IPS-18c (cell line): ENCODE measurements around the gene MYO5A.
A peak's percentile ranks its signal among the peaks of the same experiment; 100 is the strongest.
"Not testable (repeated sequence)": the region's sequence is repeated elsewhere in the genome, so short reads cannot be mapped to it uniquely, and the experiment has no call there.

Source experiments
- H3K4me3 ChIP-seq: 2 replicates; pipeline ENCODE4 v1.7.0; 2013; ENCODE audit warnings: low read depth, mild to moderate bottlenecking, low read length, moderate library complexity; ENCODE audit not compliant: insufficient read depth
- H3K9me3 ChIP-seq: one replicate; pipeline ENCODE4 v1.6.1; 2013; ENCODE audit warnings: mild to moderate bottlenecking, low read length, moderate library complexity; ENCODE audit not compliant: control insufficient read depth, insufficient read depth

Gene MYO5A

GRCh38 chr15:52308446-52309153 lies 220.1 kb downstream of the MYO5A start:
- H3K9me3 ChIP-seq, result no peaks in the 10 kb centered on the region
- H3K4me3 ChIP-seq, result no peak overlapping the region

- Histone ChIP-seq H3K9me3 (no peaks in the 10 kb centered on the region), H3K4me3 (no peak overlapping the region)
Observed at GRCh38 chr15:52307847-52308246, 220.8 kb downstream of the MYO5A start.

GRCh38 chr15:52306270-52306669 lies 222.4 kb downstream of the MYO5A start:
- Histone ChIP-seq H3K9me3 (no peaks in the 10 kb centered on the region), H3K4me3 (no peak overlapping the region)

GRCh38 chr15:52303093-52303772 lies 225.4 kb downstream of the MYO5A start:
- H3K4me3 ChIP-seq, result no peak overlapping the region

GRCh38 chr15:52301265-52301847 lies 227.3 kb downstream of the MYO5A start:
- no peaks in the 10 kb centered on the region for H3K9me3 ChIP-seq
- no peak overlapping the region for H3K4me3 ChIP-seq

More at GRCh38 chr15:52303093-52303772, 225.4 kb downstream of the MYO5A start:
- H3K9me3 ChIP-seq, result no peaks in the 10 kb centered on the region

GRCh38 chr15:52295421-52296001 lies 233.2 kb downstream of the MYO5A start, which contains the start of gene MYO5C:
TSS of gene MYO5C (minus strand) at chr15:52295804. CDS start at chr15:52295636, 168 bp downstream.
- Histone ChIP-seq H3K9me3 (no peaks in the 10 kb centered on the region), H3K4me3 (peak within 1 kb of the TSS; percentile 77)

GRCh38 chr15:52294881-52295420 lies 233.7 kb downstream of the MYO5A start:
- H3K4me3 ChIP-seq, result peak overlapping the region; percentile 77

GRCh38 chr15:52292780-52293392 lies 235.8 kb downstream of the MYO5A start:
- no peak overlapping the region for H3K4me3 ChIP-seq
- H3K9me3 ChIP-seq, result no peaks in the 10 kb centered on the region

More at GRCh38 chr15:52294881-52295420, 233.7 kb downstream of the MYO5A start:
- H3K9me3 ChIP-seq, result no peaks in the 10 kb centered on the region

GRCh38 chr15:52291204-52291603 lies 237.5 kb downstream of the MYO5A start:
- no peak overlapping the region for H3K4me3 ChIP-seq
- H3K9me3 ChIP-seq, result no peaks in the 10 kb centered on the region

GRCh38 chr15:52290800-52291199 lies 237.9 kb downstream of the MYO5A start:
- Histone ChIP-seq H3K9me3 (no peaks in the 10 kb centered on the region), H3K4me3 (no peak overlapping the region)

GRCh38 chr15:52290329-52290728 lies 238.4 kb downstream of the MYO5A start:
- no peak overlapping the region for H3K4me3 ChIP-seq
- no peaks in the 10 kb centered on the region for H3K9me3 ChIP-seq

- H3K9me3 ChIP-seq, result no peaks in the 10 kb centered on the region
- H3K4me3 ChIP-seq, result peak overlapping the region; percentile 10; the same call in 1 of the 2 replicates
Observed at GRCh38 chr15:52289629-52290081, 239.0 kb downstream of the MYO5A start.

GRCh38 chr15:52288986-52289385 lies 239.7 kb downstream of the MYO5A start:
- Histone ChIP-seq H3K4me3 (no peak overlapping the region), H3K9me3 (no peaks in the 10 kb centered on the region)

- no peaks in the 10 kb centered on the region for H3K9me3 ChIP-seq
- H3K4me3 ChIP-seq, result no peak overlapping the region
Observed at GRCh38 chr15:52288051-52288942, 240.4 kb downstream of the MYO5A start.

GRCh38 chr15:52287114-52287513 lies 241.6 kb downstream of the MYO5A start:
- H3K4me3 ChIP-seq, result no peak overlapping the region
- no peaks in the 10 kb centered on the region for H3K9me3 ChIP-seq

GRCh38 chr15:52285941-52286340 lies 242.7 kb downstream of the MYO5A start:
- H3K4me3 ChIP-seq, H3K9me3 ChIP-seq: not testable (repeated sequence)
